HG02798 (cell line): ENCODE results near the gene PACRG.

Experiments
- ATAC-seq: cut with Tn5 transposase; IDR thresholded peaks from one replicate; pipeline ENCODE4 v1.9.1; 2021; ENCODE audit warnings: mild to moderate bottlenecking; ENCODE audit not compliant: unreplicated experiment, poor library complexity

PACRG gene

GRCh38 chr6:163226181-163226835, 498.5 kb downstream of the PACRG start:
- no peak for ATAC-seq

- ATAC-seq, result no peak
Observed at GRCh38 chr6:163226836-163227485, 499.2 kb downstream of the PACRG start.

GRCh38 chr6:163228041-163228440, 500.3 kb downstream of the PACRG start:
- ATAC-seq, result no peak

- no peak for ATAC-seq
Observed at GRCh38 chr6:163229050-163229449, 501.3 kb downstream of the PACRG start.

GRCh38 chr6:163230901-163231300, 503.1 kb downstream of the PACRG start:
- no peak for ATAC-seq

- no peak for ATAC-seq
Observed at GRCh38 chr6:163231356-163232014, 503.7 kb downstream of the PACRG start.

GRCh38 chr6:163232015-163232523, 504.3 kb downstream of the PACRG start:
- ATAC-seq, result no peak

GRCh38 chr6:163232649-163233048, 504.9 kb downstream of the PACRG start:
- ATAC-seq, result no peak

GRCh38 chr6:163237110-163237509, 509.3 kb downstream of the PACRG start:
- ATAC-seq, result no peak

- no peak for ATAC-seq
Observed at GRCh38 chr6:163239572-163240340, 512.0 kb downstream of the PACRG start.

GRCh38 chr6:163240556-163240955, 512.8 kb downstream of the PACRG start:
- no peak for ATAC-seq

- ATAC-seq, result no peak
Observed at GRCh38 chr6:163241683-163242082, 513.9 kb downstream of the PACRG start.

GRCh38 chr6:163243083-163243482, 515.3 kb downstream of the PACRG start:
- no peak for ATAC-seq

GRCh38 chr6:163243692-163244589, 516.2 kb downstream of the PACRG start:
- no peak for ATAC-seq

- no peak for ATAC-seq
Observed at GRCh38 chr6:163248051-163248450, 520.3 kb downstream of the PACRG start.

GRCh38 chr6:163249651-163250101, 521.9 kb downstream of the PACRG start:
- no peak for ATAC-seq

- no peak for ATAC-seq
Observed at GRCh38 chr6:163250116-163250515, 522.3 kb downstream of the PACRG start.

- ATAC-seq, result no peak
Observed at GRCh38 chr6:163252061-163252591, 524.4 kb downstream of the PACRG start.

- no peak for ATAC-seq
Observed at GRCh38 chr6:163253556-163254213, 525.9 kb downstream of the PACRG start.
